RWPE2 (cell line): Measurements from ENCODE around the gene NMB.
A peak's percentile ranks its signal among the peaks of the same experiment; 100 is the strongest.

ENCODE experiments used
- ATAC-seq: fragments of 200-7000 bp; cut with Tn5 transposase; 3 replicates; pipeline ENCODE4 v1.9.1; 2021; ENCODE audit warnings: low read depth
- DNase-seq: peaks from one replicate; pipeline ENCODE4 v3.0.0-alpha.2; 2020; ENCODE audit warnings: low spot score
- H3K27ac ChIP-seq: fragments of 450-650 bp; 2 replicates; pipeline ENCODE4 v1.5.1; 2017; ENCODE audit warnings: mild to moderate bottlenecking; ENCODE audit not compliant: poor library complexity, severe bottlenecking
- H3K27me3 ChIP-seq: fragments of 250-450 bp; sonication (Bioruptor Pico); 2 replicates; pipeline ENCODE4 v1.5.1; 2021; ENCODE audit warnings: mild to moderate bottlenecking, moderate library complexity; ENCODE audit not compliant: insufficient read depth, poor library complexity, severe bottlenecking
- H3K36me3 ChIP-seq: fragments of 250-450 bp; sonication (Bioruptor Pico); 2 replicates; pipeline ENCODE4 v1.5.1; 2020; ENCODE audit warnings: low read depth, mild to moderate bottlenecking, moderate library complexity
- H3K4me1 ChIP-seq: fragments of 250-450 bp; sonication (Bioruptor Pico); 2 replicates; pipeline ENCODE4 v1.5.1; 2021; ENCODE audit warnings: mild to moderate bottlenecking, moderate library complexity; ENCODE audit not compliant: insufficient read depth, poor library complexity, severe bottlenecking
- H3K4me3 ChIP-seq: fragments of 250-450 bp; sonication (Bioruptor Pico); 2 replicates; pipeline ENCODE4 v1.5.1; 2021; ENCODE audit warnings: mild to moderate bottlenecking, moderate library complexity; ENCODE audit not compliant: severe bottlenecking
- H3K9me3 ChIP-seq: fragments of 250-450 bp; sonication (Bioruptor Pico); 2 replicates; pipeline ENCODE4 v1.5.1; 2021; ENCODE audit warnings: mild to moderate bottlenecking, moderate library complexity; ENCODE audit not compliant: severe bottlenecking
- TF ChIP-seq, protein P1 (sequence below): fragments of 450-650 bp; IDR thresholded peaks from one replicate; pipeline ENCODE4 v1.5.1; 2017; ENCODE audit warnings: mild to moderate bottlenecking, moderate library complexity; ENCODE audit not compliant: poor library complexity, severe bottlenecking

Gene NMB

DNA sequence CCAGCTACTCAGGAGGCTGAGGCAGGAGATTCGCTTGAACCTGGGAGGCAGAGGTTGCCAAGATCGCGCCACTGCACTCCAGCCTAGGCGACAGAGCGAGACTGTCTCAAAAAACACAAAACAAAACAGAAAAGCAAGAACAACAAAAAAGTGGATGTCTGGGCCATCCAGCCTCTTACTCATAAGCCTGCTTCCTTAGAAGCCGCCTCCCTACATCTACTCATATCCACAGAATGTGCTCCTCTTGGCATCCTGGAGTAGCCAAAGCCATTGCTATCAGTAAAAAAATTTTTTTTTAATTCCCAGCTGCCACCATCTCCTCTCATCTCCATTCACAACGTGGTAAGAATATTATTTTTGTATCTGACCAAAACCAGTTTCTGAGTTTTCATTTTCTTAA, 46.4 kb downstream of the NMB start:
- DNase-seq (no peak), ATAC-seq (peak; percentile 58; the same call in 2 of the 3 replicates)
- TF ChIP-seq, protein P1, sequence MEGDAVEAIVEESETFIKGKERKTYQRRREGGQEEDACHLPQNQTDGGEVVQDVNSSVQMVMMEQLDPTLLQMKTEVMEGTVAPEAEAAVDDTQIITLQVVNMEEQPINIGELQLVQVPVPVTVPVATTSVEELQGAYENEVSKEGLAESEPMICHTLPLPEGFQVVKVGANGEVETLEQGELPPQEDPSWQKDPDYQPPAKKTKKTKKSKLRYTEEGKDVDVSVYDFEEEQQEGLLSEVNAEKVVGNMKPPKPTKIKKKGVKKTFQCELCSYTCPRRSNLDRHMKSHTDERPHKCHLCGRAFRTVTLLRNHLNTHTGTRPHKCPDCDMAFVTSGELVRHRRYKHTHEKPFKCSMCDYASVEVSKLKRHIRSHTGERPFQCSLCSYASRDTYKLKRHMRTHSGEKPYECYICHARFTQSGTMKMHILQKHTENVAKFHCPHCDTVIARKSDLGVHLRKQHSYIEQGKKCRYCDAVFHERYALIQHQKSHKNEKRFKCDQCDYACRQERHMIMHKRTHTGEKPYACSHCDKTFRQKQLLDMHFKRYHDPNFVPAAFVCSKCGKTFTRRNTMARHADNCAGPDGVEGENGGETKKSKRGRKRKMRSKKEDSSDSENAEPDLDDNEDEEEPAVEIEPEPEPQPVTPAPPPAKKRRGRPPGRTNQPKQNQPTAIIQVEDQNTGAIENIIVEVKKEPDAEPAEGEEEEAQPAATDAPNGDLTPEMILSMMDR: no peak
- 0 out of 2 replicates have a peak, but pooled peaks cover 3% of the 10 kb centered on the region for H3K36me3 ChIP-seq
- no peak overlapping the region for H3K4me3 ChIP-seq
- H3K27me3 ChIP-seq: no peaks in the 10 kb centered on the region
- no peaks in the 10 kb centered on the region for H3K9me3 ChIP-seq
- H3K4me1 ChIP-seq: no peaks in the 10 kb centered on the region
- H3K27ac ChIP-seq: no peak overlapping the region

DNA sequence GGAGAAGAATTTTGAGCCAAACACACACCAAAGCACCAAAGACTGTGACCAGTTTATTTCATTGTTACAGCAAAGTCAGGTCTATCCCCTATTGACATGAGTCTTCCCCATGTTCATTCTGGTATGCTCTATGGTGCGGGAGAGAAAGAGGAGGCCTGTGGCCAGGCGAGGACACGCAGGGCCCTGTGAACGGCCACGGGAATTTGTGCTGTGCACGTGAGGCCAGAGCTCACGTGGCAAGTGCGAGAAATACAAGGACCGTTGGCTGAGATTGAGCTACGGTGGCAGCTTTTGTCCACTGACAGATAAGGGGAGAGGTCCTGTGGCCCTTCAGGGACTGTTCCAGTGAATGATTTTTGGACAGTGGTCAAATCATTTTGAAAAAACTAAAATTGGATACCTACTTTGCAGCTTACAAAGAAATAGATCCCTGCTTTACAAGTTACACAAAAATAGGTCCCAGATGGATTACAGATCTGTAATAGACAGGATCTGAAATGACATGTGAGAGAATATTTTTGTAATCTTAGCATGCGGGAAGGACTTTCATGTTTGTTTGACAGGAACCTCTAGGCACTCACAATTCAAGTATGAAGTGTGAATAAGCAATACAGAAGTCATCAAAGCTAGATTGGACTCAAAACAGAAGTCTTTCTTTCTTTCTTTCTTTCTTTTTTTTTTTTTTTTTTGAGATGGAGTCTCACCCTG, 48.0 kb downstream of the NMB start:
- TF ChIP-seq, protein P1: no peak
- H3K36me3 ChIP-seq: 0 out of 2 replicates have a peak, but pooled peaks cover 6% of the 10 kb centered on the region
- no peaks in the 10 kb centered on the region for H3K9me3 ChIP-seq
- no peak overlapping the region for H3K27ac ChIP-seq
- DNase-seq: no peak
- H3K4me1 ChIP-seq: no peaks in the 10 kb centered on the region
- H3K27me3 ChIP-seq: no peaks in the 10 kb centered on the region
- no peak for ATAC-seq
- H3K4me3 ChIP-seq: no peak overlapping the region

GRCh38 chr15:84608707-84609284, 49.2 kb downstream of the NMB start:
- Histone ChIP-seq H3K27ac (no peak overlapping the region), H3K4me3 (no peak overlapping the region), H3K27me3 (no peaks in the 10 kb centered on the region), H3K9me3 (no peaks in the 10 kb centered on the region), H3K36me3 (0 out of 2 replicates have a peak, but pooled peaks cover 7% of the 10 kb centered on the region), H3K4me1 (no peaks in the 10 kb centered on the region)
- ATAC-seq (no peak), DNase-seq (no peak)
- TF ChIP-seq, protein P1: no peak

- TF ChIP-seq, protein P1: no peak
- 0 out of 2 replicates have a peak, but pooled peaks cover 7% of the 10 kb centered on the region for H3K36me3 ChIP-seq
- H3K27ac ChIP-seq: no peak overlapping the region
- H3K4me3 ChIP-seq: no peak overlapping the region
- no peaks in the 10 kb centered on the region for H3K4me1 ChIP-seq
- DNase-seq (no peak), ATAC-seq (no peak)
- H3K9me3 ChIP-seq: no peaks in the 10 kb centered on the region
- no peaks in the 10 kb centered on the region for H3K27me3 ChIP-seq
Observed at GRCh38 chr15:84606653-84607120, 51.3 kb downstream of the NMB start.

- Histone ChIP-seq H3K36me3 (0 out of 2 replicates have a peak, but pooled peaks cover 7% of the 10 kb centered on the region), H3K4me1 (no peaks in the 10 kb centered on the region), H3K27ac (no peak overlapping the region), H3K27me3 (no peaks in the 10 kb centered on the region), H3K4me3 (no peak overlapping the region), H3K9me3 (no peaks in the 10 kb centered on the region)
- ATAC-seq: no peak
- DNase-seq: no peak
- TF ChIP-seq, protein P1: no peak
Observed at GRCh38 chr15:84605554-84605882, 52.5 kb downstream of the NMB start.
